ENCODE results near the gene CRB2. TPM values are rescaled to one million over a fixed set of nuclear protein-coding genes. Genes with fewer than 3 reads are reported as not detected.

Gene CRB2
- total and polyA plus RNA-seq, 2 of the 4 experiments (the other 2 are of a cell fraction) = not detected

DNA sequence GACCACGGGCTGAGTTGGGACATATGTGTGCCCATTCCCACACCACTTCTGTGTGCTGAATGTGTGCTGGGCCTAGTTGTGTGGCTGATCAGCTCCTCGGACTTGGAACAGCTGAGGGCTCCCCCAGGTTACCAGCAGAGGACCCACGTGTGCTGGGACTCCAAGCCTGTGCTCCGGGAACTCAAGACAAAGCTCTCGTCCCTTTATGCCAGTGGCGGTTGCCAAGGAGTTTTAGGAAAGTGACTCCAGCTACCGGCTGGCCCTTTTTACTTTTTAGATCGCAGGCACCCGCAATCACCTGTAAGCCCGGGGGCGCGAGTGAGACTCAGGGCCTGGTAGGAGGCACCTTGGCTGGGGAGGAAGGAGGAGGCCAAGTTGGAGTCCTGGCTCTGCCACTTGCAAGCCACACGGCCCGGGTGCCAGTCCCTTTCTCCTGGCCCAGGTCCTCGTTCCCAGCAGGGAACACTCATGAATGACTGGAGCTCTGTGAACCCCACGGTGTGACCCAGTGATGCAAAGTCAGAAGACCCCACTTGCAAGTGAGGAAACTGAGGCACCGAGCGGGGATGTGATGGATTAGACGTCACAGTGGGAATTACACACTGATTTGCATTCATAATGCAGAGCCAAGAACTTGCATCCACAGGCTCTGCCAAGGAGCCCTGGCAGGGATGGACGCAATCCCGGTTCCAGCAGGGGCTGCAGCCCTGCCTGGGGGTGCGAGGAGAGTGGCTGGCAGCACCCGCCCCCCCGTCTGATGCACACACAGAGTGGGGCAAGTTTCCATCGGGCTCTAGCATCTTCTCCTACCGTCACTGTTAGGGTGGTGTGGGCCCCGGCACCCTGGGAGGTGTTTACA, 26.9 kb downstream of the CRB2 start (continued):
- no peak for TF ChIP-seq MXI1 (IDR thresholded peaks at IDR 0.05; ENCODE audit: borderline replicate concordance, low read depth, low read length)

DNA sequence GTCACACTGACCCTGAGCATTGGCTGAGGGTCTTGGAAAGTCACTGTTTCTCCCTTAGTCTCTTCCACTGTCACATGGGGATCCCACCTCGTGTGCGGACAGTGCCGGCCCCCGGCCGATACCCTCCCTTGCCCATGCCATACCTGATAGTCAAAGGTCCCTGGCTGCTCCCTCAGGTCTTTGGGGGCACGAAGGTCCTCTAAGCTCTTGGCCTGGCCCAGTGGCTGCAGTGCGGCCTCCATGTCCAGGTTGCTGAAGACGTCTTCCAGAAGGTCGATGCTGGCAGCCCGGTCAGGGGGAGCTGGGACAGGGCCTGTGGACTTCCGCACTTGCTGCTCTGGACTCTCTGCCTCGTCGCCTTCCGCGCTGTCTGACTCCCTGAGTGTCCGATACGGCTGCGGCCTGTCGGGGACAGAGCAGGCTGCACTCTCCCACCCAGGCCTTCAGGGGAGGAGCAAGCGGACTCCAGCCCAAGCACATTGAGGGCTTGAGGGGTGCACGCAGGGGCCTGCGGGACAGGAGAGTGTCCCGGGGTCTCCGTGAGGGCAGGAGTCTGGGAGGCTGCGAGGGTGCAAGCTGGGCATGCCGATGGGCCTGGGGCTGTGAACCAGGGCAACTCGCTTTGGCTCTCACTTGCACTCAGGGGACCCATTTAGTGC, 27.6 kb downstream of the CRB2 start:
- H3K27ac ChIP-seq (ENCODE audit: insufficient read depth, low read length) = no peak overlapping the region
- H3K36me3 ChIP-seq (ENCODE audit: control insufficient read depth, insufficient read depth, low read length) = no peaks in the 10 kb centered on the region; the same call in 1 of the 2 replicates
- H2BK20ac ChIP-seq (ENCODE audit: low read depth, low read length) = no peak overlapping the region
- no peak overlapping the region for H2BK15ac ChIP-seq (ENCODE audit: low read depth, low read length)
- no peak overlapping the region for H2AFZ ChIP-seq (replicated peaks; ENCODE audit: low read length, poor library complexity)
- BruUV-seq (replicated peaks) = no TSS peak
- H3K18ac ChIP-seq (ENCODE audit: low read depth, low read length) = no peak overlapping the region
- H3K9me3 ChIP-seq (ENCODE audit: control insufficient read depth, insufficient read depth, low read length) = no peaks in the 10 kb centered on the region
- no peaks in the 10 kb centered on the region for H3K4me1 ChIP-seq (ENCODE audit: control insufficient read depth, insufficient read depth, low read length)
- no peak overlapping the region for H4K8ac ChIP-seq (ENCODE audit: low read depth in 2 of 2, low read length in 2 of 2)
- dilution Hi-C loops (cut with HindIII; ENCODE audit: low sequenced_read_pairs, unreplicated experiment) = no loop called here
- H2AK9ac ChIP-seq (replicated peaks; ENCODE audit: low read depth, low read length, poor library complexity) = no peak overlapping the region
- H4K20me1 ChIP-seq (ENCODE audit: insufficient read depth, low read length) = no peaks in the 10 kb centered on the region
- H3K4me3 ChIP-seq (ENCODE audit: insufficient read depth, low read depth, low read length) = no peak overlapping the region
- H3K9ac ChIP-seq (ENCODE audit: low read depth, low read length) = no peak overlapping the region
- 80% methylated on average over 13 of the region's 27 CpGs; no CpG with 5 or more reads in 1 of the 2 experiments for WGBS, 2 experiments (ENCODE audit: extremely low coverage in 2 of 2, insufficient read length in 1 of 2)
- H3K4me2 ChIP-seq (ENCODE audit: low read depth, low read length) = no peak overlapping the region
- no peaks in the 10 kb centered on the region for H3K9me1 ChIP-seq (ENCODE audit: insufficient read depth, low read length)
- H3K4ac ChIP-seq (ENCODE audit: low read depth, low read length) = no peak overlapping the region
- H3K79me1 ChIP-seq (ENCODE audit: low read depth in 1 of 2, low read length in 2 of 2) = no peaks in the 10 kb centered on the region
- no peak overlapping the region for H3K23ac ChIP-seq (ENCODE audit: low read depth, low read length)
- no peak overlapping the region for H2BK5ac ChIP-seq (ENCODE audit: low read depth, low read length, poor library complexity, severe bottlenecking)
- in situ Hi-C loops (cut with MboI; ENCODE audit: low sequenced_read_pairs) = no loop called here
- no peak overlapping the region for H4K5ac ChIP-seq (ENCODE audit: low read depth, low read length)
- H2AK5ac ChIP-seq (ENCODE audit: low read depth, low read length) = no peak overlapping the region
- H3K27me3 ChIP-seq (ENCODE audit: control insufficient read depth, insufficient read depth, low read length) = 0 out of 2 replicates have a peak, but pooled peaks cover 2% of the 10 kb centered on the region
- POLR2A ChIA-PET (ENCODE audit: unreplicated experiment) = no interaction called here
- H3K56ac ChIP-seq (ENCODE audit: extremely low read depth, insufficient read depth, low read length) = no peak overlapping the region
- H3K14ac ChIP-seq (replicated peaks; ENCODE audit: low read depth, low read length) = no peak overlapping the region
- no peak overlapping the region for H4K91ac ChIP-seq (ENCODE audit: insufficient read depth, low read depth, low read length)
- DNase-seq = no peak
- CTCF ChIA-PET = no interaction called here
- intact Hi-C loops (cut with micrococcal nuclease) = no loop called here
- ATAC-seq (ENCODE audit: low read depth) = no peak
- H2BK120ac ChIP-seq (ENCODE audit: low read depth, low read length) = no peak overlapping the region
- TF ChIP-seq, protein P1, sequence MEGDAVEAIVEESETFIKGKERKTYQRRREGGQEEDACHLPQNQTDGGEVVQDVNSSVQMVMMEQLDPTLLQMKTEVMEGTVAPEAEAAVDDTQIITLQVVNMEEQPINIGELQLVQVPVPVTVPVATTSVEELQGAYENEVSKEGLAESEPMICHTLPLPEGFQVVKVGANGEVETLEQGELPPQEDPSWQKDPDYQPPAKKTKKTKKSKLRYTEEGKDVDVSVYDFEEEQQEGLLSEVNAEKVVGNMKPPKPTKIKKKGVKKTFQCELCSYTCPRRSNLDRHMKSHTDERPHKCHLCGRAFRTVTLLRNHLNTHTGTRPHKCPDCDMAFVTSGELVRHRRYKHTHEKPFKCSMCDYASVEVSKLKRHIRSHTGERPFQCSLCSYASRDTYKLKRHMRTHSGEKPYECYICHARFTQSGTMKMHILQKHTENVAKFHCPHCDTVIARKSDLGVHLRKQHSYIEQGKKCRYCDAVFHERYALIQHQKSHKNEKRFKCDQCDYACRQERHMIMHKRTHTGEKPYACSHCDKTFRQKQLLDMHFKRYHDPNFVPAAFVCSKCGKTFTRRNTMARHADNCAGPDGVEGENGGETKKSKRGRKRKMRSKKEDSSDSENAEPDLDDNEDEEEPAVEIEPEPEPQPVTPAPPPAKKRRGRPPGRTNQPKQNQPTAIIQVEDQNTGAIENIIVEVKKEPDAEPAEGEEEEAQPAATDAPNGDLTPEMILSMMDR (conservative IDR thresholded peaks at IDR 0.05; ENCODE audit: low read depth, low read length) = no peak
- TF ChIP-seq RCOR1 (IDR thresholded peaks at IDR 0.05; ENCODE audit: insufficient replicate concordance, low read length) (no peak), CEBPB (IDR thresholded peaks at IDR 0.05; ENCODE audit: low read depth, low read length) (no peak), MXI1 (IDR thresholded peaks at IDR 0.05; ENCODE audit: borderline replicate concordance, low read depth, low read length) (no peak), POLR2A (IDR thresholded peaks at IDR 0.05; ENCODE audit: low read depth, low read length) (no peak), SMC3 (IDR thresholded peaks at IDR 0.05; ENCODE audit: low read depth, low read length) (no peak), BHLHE40 (IDR thresholded peaks at IDR 0.05; ENCODE audit: low read depth, low read length) (no peak), MAZ (IDR thresholded peaks at IDR 0.05; ENCODE audit: borderline replicate concordance, low read depth, low read length) (no peak), RFX5 (IDR thresholded peaks at IDR 0.05; ENCODE audit: low read depth, low read length) (no peak)
- TF ChIP-seq, protein P2, sequence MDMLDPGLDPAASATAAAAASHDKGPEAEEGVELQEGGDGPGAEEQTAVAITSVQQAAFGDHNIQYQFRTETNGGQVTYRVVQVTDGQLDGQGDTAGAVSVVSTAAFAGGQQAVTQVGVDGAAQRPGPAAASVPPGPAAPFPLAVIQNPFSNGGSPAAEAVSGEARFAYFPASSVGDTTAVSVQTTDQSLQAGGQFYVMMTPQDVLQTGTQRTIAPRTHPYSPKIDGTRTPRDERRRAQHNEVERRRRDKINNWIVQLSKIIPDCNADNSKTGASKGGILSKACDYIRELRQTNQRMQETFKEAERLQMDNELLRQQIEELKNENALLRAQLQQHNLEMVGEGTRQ (IDR thresholded peaks at IDR 0.05; ENCODE audit: low read depth, low read length) = no peak
- TF ChIP-seq, protein P3, sequence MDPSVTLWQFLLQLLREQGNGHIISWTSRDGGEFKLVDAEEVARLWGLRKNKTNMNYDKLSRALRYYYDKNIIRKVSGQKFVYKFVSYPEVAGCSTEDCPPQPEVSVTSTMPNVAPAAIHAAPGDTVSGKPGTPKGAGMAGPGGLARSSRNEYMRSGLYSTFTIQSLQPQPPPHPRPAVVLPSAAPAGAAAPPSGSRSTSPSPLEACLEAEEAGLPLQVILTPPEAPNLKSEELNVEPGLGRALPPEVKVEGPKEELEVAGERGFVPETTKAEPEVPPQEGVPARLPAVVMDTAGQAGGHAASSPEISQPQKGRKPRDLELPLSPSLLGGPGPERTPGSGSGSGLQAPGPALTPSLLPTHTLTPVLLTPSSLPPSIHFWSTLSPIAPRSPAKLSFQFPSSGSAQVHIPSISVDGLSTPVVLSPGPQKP (IDR thresholded peaks at IDR 0.05; ENCODE audit: borderline replicate concordance, low read depth, low read length) = no peak

All from IMR-90 (cell line).